Ectodermal cell (in vitro differentiated cells): ENCODE data around the gene ERCC3.
"Not testable (repeated sequence)": the region's sequence is repeated elsewhere in the genome, so short reads cannot be mapped to it uniquely, and the experiment has no call there.

ENCODE experiments used
- H3K27ac ChIP-seq: 2 replicates; pipeline ENCODE4 v1.7.0; 2013; ENCODE audit warnings: mild to moderate bottlenecking, low read depth, low read length; ENCODE audit not compliant: insufficient read depth, poor library complexity, severe bottlenecking
- H3K27me3 ChIP-seq: 2 replicates; pipeline ENCODE4 v1.7.0; 2013; ENCODE audit warnings: mild to moderate bottlenecking, low read length; ENCODE audit not compliant: insufficient read depth, control insufficient read depth, poor library complexity, severe bottlenecking
- H3K36me3 ChIP-seq: one replicate; pipeline ENCODE4 v1.7.0; 2013; ENCODE audit warnings: low read length; ENCODE audit not compliant: control insufficient read depth, insufficient read depth
- H3K4me1 ChIP-seq: one replicate; pipeline ENCODE4 v1.7.0; 2013; ENCODE audit warnings: low read length; ENCODE audit not compliant: control insufficient read depth, insufficient read depth
- H3K4me3 ChIP-seq: 2 replicates; pipeline ENCODE4 v1.7.0; 2013; ENCODE audit warnings: low read depth, low read length, control low read depth; ENCODE audit not compliant: insufficient read depth
- H3K9me3 ChIP-seq: 2 replicates; pipeline ENCODE4 v1.7.0; 2013; ENCODE audit warnings: mild to moderate bottlenecking, low read length, moderate library complexity; ENCODE audit not compliant: control insufficient read depth
- WGBS, 2 experiments: methylation state at CpG; one replicate each; pipeline ENCODE4 v1.1.7; 2013; ENCODE audit warnings: missing lambda C conversion rate in 2 of 2; 5-methylcytosine and 5-hydroxymethylcytosine counted together

ERCC3 gene

DNA sequence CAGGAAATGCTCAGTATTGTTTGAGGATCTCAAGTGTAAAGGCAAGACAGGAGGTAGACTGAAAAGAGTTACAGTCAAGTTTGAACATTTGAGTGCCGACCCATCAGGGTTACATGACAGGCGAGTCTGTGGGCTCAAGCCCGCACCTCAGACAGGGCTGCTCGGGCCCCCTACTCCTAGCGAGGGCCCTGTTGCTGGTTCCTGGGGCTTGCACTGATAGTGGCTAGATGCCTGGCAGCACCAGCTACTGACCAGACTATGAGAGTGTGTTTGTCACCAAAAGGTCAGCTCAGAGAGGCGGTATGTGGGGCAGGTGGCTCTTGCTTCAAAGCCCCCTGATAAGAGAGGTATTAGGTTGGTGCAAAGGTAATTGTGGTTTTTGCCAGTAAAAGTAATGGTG lies 38.2 kb downstream of the ERCC3 start:
- 93 to 96% methylated on average over 6 of the region's 6 CpGs for WGBS, 2 experiments
- Histone ChIP-seq H3K27ac (no peak overlapping the region), H3K9me3 (no peaks in the 10 kb centered on the region), H3K4me3 (no peak overlapping the region), H3K27me3 (no peaks in the 10 kb centered on the region), H3K36me3 (peaks cover 14% of the 10 kb centered on the region), H3K4me1 (no peaks in the 10 kb centered on the region)

DNA sequence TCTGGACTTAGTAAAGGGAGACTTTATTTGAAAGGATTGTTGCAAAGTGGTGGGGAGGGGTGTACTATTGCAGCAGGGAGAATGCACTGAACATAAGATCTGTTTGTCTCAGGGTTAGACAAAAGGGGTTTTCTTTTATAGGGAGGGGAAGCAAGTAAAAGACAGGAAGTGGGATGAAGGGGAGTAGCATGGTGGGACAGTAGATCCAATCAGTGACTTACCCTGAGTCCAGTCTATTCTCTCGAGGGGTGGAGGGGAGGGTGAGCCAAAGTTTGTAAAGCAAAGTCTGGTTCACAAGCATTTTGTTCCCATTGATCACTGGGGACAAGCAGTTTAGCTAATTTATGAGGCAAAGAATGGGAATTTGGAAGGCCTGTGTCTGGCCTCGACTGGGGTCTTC lies 38.8 kb downstream of the ERCC3 start:
- Histone ChIP-seq H3K9me3 (no peaks in the 10 kb centered on the region), H3K4me3 (no peak overlapping the region), H3K36me3 (peaks cover 11% of the 10 kb centered on the region), H3K4me1 (no peaks in the 10 kb centered on the region), H3K27me3 (no peaks in the 10 kb centered on the region), H3K27ac (no peak overlapping the region)
- 87 to 94% methylated on average over 2 of the region's 2 CpGs for WGBS, 2 experiments

- H3K4me3 ChIP-seq: no peak overlapping the region
- no peaks in the 10 kb centered on the region for H3K27me3 ChIP-seq
- H3K36me3 ChIP-seq: peaks cover 11% of the 10 kb centered on the region
- no peaks in the 10 kb centered on the region for H3K9me3 ChIP-seq
- H3K27ac ChIP-seq: no peak overlapping the region
- no peaks in the 10 kb centered on the region for H3K4me1 ChIP-seq
- 86 to 91% methylated on average over 6 to 7 of the region's 7 CpGs for WGBS, 2 experiments
Observed at GRCh38 chr2:127254386-127254981, 39.5 kb downstream of the ERCC3 start.

- H3K36me3 ChIP-seq, H3K4me3 ChIP-seq, H3K4me1 ChIP-seq, H3K27me3 ChIP-seq, H3K27ac ChIP-seq, H3K9me3 ChIP-seq: not testable (repeated sequence)
- 77 to 92% methylated on average over 2 of the region's 2 CpGs for WGBS, 2 experiments
Observed at GRCh38 chr2:127241184-127241583, 52.8 kb downstream of the ERCC3 start.

- no peaks in the 10 kb centered on the region for H3K4me1 ChIP-seq
- H3K36me3 ChIP-seq: no peaks in the 10 kb centered on the region
- no peak overlapping the region for H3K4me3 ChIP-seq
- H3K27ac ChIP-seq: no peak overlapping the region
- H3K9me3 ChIP-seq: no peaks in the 10 kb centered on the region
- 95 to 98% methylated on average over 1 of the region's 1 CpG for WGBS, 2 experiments
- H3K27me3 ChIP-seq: no peaks in the 10 kb centered on the region
Observed at GRCh38 chr2:127239395-127239794, 54.5 kb downstream of the ERCC3 start.

GRCh38 chr2:127237768-127238167 lies 56.2 kb downstream of the ERCC3 start:
- not testable (repeated sequence) for H3K9me3 ChIP-seq, H3K27me3 ChIP-seq, H3K36me3 ChIP-seq, H3K27ac ChIP-seq, H3K4me3 ChIP-seq, H3K4me1 ChIP-seq
- WGBS, 2 experiments: 83% methylated on average over 2 of the region's 2 CpGs

DNA sequence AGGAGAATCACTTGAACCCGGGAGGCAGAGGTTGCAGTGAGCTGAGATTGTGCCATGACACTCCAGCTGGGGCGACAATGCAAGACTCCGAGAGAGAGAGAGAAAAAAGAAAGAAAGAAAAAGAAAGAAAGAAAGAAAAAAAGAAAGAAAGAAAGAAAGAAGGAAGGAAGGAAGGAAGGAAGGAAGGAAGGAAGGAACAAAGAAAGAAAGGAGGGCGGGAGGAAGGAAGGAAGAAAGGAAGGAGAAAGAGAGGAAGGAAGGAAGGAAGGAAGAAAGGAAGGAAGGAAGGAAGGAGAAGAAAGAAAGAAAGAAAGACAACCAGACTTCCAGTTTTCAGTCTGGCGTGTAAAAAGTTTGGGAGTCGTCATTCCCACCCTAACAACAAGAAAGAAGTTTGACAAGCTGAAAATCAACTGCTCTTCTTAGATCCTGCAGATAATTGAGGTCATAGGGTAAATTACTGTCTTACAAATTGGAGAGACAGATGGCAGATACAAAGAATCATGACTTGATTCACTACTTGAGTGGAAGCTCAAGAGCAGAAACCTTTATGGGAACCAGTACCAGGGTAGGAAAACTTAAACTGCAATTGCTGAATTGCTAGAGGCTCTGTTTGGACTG lies 58.8 kb downstream of the ERCC3 start:
- Histone ChIP-seq H3K27ac (no peak overlapping the region), H3K4me3 (no peak overlapping the region), H3K9me3 (no peaks in the 10 kb centered on the region), H3K27me3 (no peaks in the 10 kb centered on the region), H3K36me3 (no peaks in the 10 kb centered on the region), H3K4me1 (no peaks in the 10 kb centered on the region)
- WGBS, 2 experiments: 91 to 94% methylated on average over 6 of the region's 6 CpGs

GRCh38 chr2:127233710-127234109 lies 60.2 kb downstream of the ERCC3 start:
- 96 to 98% methylated on average over 8 of the region's 8 CpGs for WGBS, 2 experiments
- Histone ChIP-seq H3K27ac (no peak overlapping the region), H3K27me3 (no peaks in the 10 kb centered on the region), H3K4me3 (no peak overlapping the region), H3K4me1 (no peaks in the 10 kb centered on the region), H3K36me3 (no peaks in the 10 kb centered on the region), H3K9me3 (no peaks in the 10 kb centered on the region)

DNA sequence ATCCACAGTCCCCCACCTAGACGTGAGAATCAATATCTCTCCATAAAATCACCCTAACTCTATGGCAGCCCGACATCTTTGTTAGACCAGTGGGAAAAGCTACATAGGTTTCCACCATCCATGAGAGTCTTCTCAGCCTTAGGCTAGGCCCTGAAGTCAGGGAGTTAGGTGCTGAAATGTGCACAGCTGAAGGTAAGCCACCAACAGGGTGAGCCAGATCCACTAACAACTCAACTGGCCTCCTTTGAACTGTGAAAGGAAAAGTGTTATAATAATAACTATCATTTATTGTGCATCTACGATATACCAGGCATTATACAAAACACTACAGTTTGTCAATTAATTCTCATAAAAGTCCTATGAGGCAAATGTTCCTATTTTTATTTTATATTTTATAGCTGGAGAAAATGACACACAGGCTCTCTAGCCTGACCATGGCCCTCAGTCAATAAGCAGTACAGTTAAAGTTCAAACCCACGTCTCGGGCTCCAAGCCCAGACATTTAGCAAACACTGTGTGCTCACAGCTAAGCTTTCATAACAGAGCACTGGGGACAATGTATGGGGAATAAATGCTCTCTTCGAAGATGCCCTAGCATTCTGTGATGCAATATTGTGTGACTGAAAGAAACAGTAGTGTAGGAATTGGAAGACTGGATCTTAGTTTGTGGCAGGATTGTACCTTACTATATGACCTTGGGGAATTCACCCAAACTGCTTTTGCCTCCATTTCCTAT lies 62.6 kb downstream of the ERCC3 start:
- H3K4me3 ChIP-seq: no peak overlapping the region
- no peaks in the 10 kb centered on the region for H3K27me3 ChIP-seq
- H3K36me3 ChIP-seq: no peaks in the 10 kb centered on the region
- no peaks in the 10 kb centered on the region for H3K4me1 ChIP-seq
- WGBS, 2 experiments: 94 to 95% methylated on average over 5 of the region's 6 CpGs
- no peak overlapping the region for H3K27ac ChIP-seq
- H3K9me3 ChIP-seq: no peaks in the 10 kb centered on the region

DNA sequence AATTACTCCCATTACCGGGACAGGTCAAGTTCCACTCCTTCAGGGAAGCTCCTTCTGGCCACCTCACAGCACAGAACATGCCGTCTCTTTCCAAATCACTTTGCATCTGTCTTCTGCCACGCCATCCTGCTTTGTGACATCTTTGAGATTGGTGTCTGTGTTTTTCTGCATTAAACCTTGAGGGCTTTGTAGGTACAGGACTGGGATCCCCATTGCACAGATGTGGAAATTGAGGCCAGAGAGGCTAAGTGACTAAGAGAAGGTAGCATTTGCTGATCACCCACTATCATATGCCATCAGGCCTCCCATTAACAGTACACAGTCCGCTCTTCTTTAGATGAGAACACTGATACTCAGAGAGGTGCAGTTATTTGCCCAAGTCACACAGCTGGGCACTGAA lies 64.4 kb downstream of the ERCC3 start:
- Histone ChIP-seq H3K4me1 (no peaks in the 10 kb centered on the region), H3K36me3 (no peaks in the 10 kb centered on the region), H3K4me3 (no peak overlapping the region), H3K27ac (no peak overlapping the region), H3K27me3 (no peaks in the 10 kb centered on the region), H3K9me3 (no peaks in the 10 kb centered on the region)
- 89 to 95% methylated on average over 4 of the region's 4 CpGs for WGBS, 2 experiments
